AG09319 (cell line): ENCODE measurements around the gene SYP.
A peak's percentile ranks its signal among the peaks of the same experiment; 100 is the strongest.
"Not testable (repeated sequence)": the region's sequence is repeated elsewhere in the genome, so short reads cannot be mapped to it uniquely, and the experiment has no call there.

Experiments
- DNase-seq: peaks from one replicate; pipeline ENCODE4 v3.0.0-alpha.2; 2010; ENCODE audit warnings: low read depth; ENCODE audit errors: extremely low read depth
- TF ChIP-seq, protein P1 (sequence below): IDR thresholded peaks from 2 replicates; pipeline ENCODE4 v1.5.1; 2011; ENCODE audit warnings: low read depth, mild to moderate bottlenecking, inconsistent platforms, low read length, moderate library complexity

SYP gene

DNA sequence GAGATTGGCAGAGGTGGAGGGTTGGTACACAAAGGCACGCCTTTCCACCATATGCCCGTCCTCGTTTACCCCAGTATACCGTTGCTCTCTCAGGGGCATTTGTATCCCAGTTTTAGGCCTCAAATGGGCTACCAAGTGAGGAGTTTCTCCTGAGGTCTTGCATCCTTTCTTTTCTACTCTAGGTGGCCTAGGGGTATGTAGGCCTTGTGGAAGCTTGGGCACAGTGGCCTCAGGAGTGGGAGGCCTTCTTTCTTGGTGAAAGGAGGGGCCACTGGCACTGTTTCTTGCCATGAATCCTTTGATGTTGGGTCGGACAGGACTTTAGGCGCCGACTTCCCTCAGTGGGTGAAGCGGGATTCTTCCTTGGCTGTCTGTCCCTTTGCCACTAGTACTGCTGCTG, 52.7 kb downstream of the SYP start:
- no peak for DNase-seq
- TF ChIP-seq, protein P1, sequence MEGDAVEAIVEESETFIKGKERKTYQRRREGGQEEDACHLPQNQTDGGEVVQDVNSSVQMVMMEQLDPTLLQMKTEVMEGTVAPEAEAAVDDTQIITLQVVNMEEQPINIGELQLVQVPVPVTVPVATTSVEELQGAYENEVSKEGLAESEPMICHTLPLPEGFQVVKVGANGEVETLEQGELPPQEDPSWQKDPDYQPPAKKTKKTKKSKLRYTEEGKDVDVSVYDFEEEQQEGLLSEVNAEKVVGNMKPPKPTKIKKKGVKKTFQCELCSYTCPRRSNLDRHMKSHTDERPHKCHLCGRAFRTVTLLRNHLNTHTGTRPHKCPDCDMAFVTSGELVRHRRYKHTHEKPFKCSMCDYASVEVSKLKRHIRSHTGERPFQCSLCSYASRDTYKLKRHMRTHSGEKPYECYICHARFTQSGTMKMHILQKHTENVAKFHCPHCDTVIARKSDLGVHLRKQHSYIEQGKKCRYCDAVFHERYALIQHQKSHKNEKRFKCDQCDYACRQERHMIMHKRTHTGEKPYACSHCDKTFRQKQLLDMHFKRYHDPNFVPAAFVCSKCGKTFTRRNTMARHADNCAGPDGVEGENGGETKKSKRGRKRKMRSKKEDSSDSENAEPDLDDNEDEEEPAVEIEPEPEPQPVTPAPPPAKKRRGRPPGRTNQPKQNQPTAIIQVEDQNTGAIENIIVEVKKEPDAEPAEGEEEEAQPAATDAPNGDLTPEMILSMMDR: no peak

DNA sequence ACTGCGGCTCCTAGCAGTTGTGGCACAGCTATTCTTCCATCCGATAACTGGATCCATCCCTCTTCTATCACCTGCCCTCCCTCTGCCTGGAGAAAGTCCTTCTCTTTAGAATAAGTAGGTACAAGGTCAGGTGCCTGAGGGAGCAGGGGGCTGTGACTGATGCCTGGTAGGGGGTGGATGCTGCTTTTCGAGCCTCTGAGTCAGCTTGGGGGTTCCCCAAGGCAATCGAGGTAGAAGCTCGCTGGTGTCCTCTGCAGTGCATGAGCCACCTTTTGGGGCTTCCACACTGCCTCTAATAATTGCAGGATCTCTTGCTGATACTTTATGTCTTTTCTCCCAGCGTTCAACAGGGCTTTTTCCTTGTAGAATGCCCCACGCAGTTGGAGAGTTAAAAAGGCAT, 56.8 kb downstream of the SYP start:
- not testable (repeated sequence) for DNase-seq

DNA sequence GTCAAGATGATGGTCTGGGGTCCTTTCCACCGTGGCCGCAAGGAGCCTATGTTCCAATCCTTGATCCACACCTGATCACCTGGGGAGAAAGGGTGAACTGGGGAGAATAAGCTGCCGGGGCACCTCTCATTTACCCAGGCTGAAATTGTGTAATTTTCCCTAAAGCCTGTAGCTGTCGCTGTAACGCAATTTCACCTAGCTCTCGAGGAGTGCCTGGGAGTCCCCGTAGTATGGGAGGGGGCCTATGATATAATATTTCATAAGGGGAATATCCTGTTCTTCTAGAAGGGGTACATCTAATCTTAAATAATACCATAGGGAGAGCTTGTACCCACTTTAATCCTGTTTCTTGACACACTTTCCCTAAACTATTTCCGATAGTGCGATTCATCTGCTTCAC, 57.7 kb downstream of the SYP start:
- TF ChIP-seq, protein P1: peak; percentile 36
- not testable (repeated sequence) for DNase-seq

DNA sequence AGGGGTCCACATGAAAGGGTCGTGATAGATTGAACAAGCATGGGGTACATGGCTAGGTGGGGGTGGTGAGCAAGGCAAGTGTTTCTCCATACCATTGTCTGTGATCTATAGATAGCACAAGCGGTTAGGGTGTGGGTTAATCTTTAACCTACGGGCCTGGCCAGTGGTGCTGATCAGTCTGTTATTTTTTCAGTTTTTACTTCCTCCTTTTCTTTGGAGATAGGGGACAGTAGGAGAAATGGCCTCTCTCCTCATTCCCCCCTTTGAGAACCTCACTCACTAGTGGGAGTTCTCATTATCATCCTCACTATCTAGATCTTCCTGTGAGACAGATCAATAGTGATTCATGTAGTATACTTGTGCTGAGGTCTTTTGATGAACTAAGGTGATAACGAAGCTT, 60.3 kb downstream of the SYP start:
- TF ChIP-seq, protein P1: no peak
- no peak for DNase-seq
